GM23338 (cell line): ENCODE data around the gene CLEC18C.

Source experiments
- CREB1 ChIP-seq: fragments of 250-450 bp; sonication (Bioruptor Pico); IDR thresholded peaks from 2 replicates; pipeline ENCODE4 v1.5.0; 2020; ENCODE audit warnings: low read depth, mild to moderate bottlenecking, moderate library complexity
- EZH2 ChIP-seq: fragments of 200-600 bp; sonication (generic); IDR thresholded peaks from one replicate; pipeline ENCODE4 v1.8.0; 2017; ENCODE audit warnings: antibody characterized with exemption, mild to moderate bottlenecking, low read depth; ENCODE audit not compliant: unreplicated experiment
- JUNB ChIP-seq: IDR thresholded peaks from one replicate; pipeline ENCODE4 v1.6.1; 2016; ENCODE audit warnings: antibody characterized with exemption; ENCODE audit not compliant: unreplicated experiment
- POLR2AphosphoS5 ChIP-seq: IDR thresholded peaks from 2 replicates; pipeline ENCODE4 v1.6.1; 2016; ENCODE audit warnings: antibody characterized with exemption, low read depth
- ZNF114 ChIP-seq: fragments of 250-450 bp; sonication (Bioruptor Pico); IDR thresholded peaks from 2 replicates; pipeline ENCODE4 v1.5.0; 2020; ENCODE audit warnings: mild to moderate bottlenecking, moderate library complexity
- TF ChIP-seq, protein P1 (sequence below), 2 experiments: fragments of 200-600 bp in 1 of 2; sonication (generic) in 1 of 2; conservative IDR thresholded peaks; 2 replicates each; pipeline versions ENCODE4 v1.5.1 to v1.6.1; 2016 to 2017; ENCODE audit warnings: antibody characterized with exemption in 2 of 2, low read depth in 2 of 2, mild to moderate bottlenecking in 2 of 2, moderate library complexity in 1 of 2
- TF ChIP-seq, protein P2 (sequence below): IDR thresholded peaks from one replicate; pipeline ENCODE4 v1.6.1; 2018; ENCODE audit warnings: antibody characterized with exemption; ENCODE audit not compliant: unreplicated experiment

DNA sequence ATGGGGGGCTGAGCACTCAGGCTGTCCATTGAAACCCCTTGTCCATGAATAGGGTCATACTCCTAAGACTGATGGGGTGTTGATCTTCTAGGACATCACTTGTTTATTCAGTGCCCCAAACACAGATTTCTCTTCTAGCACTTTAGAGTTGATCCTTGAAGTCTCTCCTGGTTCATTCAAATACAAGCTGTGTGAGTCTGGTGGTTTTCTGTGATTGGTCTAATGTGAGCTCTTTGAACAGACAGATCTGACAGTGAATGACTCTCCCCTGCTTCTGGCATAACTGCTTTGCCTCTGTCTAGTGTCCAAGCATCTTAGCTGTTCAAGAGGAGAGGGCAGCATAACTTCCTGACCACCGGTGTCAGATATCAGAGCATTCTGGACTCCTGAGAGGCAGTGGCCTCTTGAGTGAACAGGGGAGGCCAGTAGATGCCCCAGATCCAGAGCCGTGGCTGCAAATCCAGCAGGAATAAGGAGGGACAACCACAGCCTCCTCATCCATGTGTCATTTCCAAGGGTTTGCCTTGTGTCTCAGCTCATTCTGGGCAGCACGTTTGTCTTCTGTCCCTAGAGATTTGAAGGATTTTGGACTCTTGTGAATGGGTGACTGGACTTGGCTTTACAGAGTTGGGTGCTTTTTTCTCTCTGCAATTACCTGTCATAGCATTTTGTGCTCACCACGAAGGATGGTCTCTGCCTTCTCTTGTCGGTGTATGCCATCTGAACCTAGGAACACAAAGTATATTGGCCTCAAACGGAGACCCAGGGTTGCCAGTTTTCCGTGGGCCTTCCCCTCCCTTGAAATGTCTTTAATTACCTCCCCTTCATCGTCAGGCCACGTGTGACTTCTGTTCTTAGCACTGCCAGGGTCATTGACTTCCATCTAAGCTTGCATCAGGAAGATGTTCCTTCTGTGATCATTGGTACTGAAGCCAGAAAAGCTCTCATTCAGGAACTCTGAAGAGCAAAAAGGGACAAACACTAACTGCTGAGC lies 13.9 kb upstream of the CLEC18C start:
- no peak for TF ChIP-seq ZNF114 (CRISPR knock-in tag)
- TF ChIP-seq, protein P1, sequence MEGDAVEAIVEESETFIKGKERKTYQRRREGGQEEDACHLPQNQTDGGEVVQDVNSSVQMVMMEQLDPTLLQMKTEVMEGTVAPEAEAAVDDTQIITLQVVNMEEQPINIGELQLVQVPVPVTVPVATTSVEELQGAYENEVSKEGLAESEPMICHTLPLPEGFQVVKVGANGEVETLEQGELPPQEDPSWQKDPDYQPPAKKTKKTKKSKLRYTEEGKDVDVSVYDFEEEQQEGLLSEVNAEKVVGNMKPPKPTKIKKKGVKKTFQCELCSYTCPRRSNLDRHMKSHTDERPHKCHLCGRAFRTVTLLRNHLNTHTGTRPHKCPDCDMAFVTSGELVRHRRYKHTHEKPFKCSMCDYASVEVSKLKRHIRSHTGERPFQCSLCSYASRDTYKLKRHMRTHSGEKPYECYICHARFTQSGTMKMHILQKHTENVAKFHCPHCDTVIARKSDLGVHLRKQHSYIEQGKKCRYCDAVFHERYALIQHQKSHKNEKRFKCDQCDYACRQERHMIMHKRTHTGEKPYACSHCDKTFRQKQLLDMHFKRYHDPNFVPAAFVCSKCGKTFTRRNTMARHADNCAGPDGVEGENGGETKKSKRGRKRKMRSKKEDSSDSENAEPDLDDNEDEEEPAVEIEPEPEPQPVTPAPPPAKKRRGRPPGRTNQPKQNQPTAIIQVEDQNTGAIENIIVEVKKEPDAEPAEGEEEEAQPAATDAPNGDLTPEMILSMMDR (conservative IDR thresholded peaks at IDR 0.05; ENCODE audit: low read depth in 2 of 2) = no peak
- TF ChIP-seq CREB1 (CRISPR knock-in tag) = no peak
- TF ChIP-seq, protein P2, sequence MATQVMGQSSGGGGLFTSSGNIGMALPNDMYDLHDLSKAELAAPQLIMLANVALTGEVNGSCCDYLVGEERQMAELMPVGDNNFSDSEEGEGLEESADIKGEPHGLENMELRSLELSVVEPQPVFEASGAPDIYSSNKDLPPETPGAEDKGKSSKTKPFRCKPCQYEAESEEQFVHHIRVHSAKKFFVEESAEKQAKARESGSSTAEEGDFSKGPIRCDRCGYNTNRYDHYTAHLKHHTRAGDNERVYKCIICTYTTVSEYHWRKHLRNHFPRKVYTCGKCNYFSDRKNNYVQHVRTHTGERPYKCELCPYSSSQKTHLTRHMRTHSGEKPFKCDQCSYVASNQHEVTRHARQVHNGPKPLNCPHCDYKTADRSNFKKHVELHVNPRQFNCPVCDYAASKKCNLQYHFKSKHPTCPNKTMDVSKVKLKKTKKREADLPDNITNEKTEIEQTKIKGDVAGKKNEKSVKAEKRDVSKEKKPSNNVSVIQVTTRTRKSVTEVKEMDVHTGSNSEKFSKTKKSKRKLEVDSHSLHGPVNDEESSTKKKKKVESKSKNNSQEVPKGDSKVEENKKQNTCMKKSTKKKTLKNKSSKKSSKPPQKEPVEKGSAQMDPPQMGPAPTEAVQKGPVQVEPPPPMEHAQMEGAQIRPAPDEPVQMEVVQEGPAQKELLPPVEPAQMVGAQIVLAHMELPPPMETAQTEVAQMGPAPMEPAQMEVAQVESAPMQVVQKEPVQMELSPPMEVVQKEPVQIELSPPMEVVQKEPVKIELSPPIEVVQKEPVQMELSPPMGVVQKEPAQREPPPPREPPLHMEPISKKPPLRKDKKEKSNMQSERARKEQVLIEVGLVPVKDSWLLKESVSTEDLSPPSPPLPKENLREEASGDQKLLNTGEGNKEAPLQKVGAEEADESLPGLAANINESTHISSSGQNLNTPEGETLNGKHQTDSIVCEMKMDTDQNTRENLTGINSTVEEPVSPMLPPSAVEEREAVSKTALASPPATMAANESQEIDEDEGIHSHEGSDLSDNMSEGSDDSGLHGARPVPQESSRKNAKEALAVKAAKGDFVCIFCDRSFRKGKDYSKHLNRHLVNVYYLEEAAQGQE = no peak
- no peak for TF ChIP-seq EZH2
- no peak for TF ChIP-seq POLR2AphosphoS5
- no peak for TF ChIP-seq JUNB
